Stimulated activated CD4-positive, alpha-beta T cell treated with anti-CD3 and anti-CD28 coated beads, Interleukin-2, amount 100 ng/mL, for 4 hours (primary cell): ENCODE data around the gene NUP133.
"Not testable (repeated sequence)": the region's sequence is repeated elsewhere in the genome, so short reads cannot be mapped to it uniquely, and the experiment has no call there.

Experiments used
- DNase-seq: peaks from one replicate; pipeline ENCODE4 v3.0.0-alpha.2; 2020; ENCODE audit warnings: low read depth

NUP133 gene

GRCh38 chr1:229508823-229509337 lies 739 bp upstream of the NUP133 start:
- no peak for DNase-seq

- DNase-seq = no peak
Measured at GRCh38 chr1:229507502-229507901, 639 bp downstream of the NUP133 start.

DNA sequence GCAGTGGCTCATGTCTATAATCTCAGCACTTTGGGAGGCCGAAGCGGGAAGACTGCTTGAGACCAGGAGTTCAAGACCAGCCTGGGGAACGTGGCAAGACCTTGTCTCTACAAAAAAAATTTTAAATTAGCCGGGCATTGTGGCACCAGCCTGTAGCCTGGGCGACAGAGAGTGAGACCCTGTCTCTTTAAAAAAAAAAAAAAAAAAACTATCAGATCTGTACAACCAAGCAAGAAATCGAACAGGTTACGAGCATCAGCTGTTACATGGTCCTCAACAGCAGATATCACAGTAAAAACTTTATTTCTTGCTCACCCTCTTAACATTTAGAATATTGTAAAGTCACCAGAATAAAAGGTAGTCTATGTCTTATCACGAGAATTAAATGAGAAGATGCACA lies 1.5 kb downstream of the NUP133 start:
- no peak for DNase-seq

DNA sequence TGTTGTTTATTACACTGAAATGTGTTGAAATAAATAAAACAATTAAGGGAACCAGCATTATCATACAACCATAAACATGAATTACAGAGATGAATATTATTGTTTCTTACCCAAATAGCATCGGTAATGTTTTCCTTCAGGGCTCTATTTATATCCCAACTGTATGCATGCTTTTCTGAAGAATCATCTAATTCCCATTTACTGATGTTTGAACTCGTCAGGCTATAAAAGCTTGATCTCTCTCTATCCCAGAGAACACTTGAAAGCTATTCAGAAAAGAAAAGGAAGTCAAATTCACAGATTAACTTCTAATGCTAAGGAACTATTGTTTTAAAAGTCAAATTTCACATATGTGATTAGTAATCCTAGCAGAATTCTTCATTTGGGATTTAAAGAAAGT lies 12.4 kb downstream of the NUP133 start:
- no peak for DNase-seq

DNA sequence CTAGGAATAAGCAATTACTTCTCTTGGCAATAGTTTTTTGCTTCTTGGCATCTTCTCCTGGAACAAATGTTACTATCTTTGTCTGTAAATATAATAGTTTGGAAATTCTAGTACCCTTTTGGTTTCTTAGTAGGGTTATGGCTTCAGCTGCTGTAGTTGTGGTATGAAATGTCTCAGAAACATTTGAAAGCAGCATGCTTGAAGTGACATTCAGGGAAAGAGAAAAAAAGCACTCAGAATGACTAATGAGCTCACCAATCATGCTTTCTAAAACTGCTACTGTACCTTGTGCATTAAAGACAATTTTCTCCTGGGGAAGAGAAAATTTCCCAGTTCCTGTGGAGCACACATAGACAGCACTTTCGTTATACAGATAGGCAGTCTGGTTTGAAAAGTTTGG lies 21.0 kb downstream of the NUP133 start:
- no peak for DNase-seq

- no peak for DNase-seq
Measured at GRCh38 chr1:229485318-229485717, 22.8 kb downstream of the NUP133 start.

GRCh38 chr1:229482511-229482910 lies 25.6 kb downstream of the NUP133 start:
- DNase-seq = no peak

DNA sequence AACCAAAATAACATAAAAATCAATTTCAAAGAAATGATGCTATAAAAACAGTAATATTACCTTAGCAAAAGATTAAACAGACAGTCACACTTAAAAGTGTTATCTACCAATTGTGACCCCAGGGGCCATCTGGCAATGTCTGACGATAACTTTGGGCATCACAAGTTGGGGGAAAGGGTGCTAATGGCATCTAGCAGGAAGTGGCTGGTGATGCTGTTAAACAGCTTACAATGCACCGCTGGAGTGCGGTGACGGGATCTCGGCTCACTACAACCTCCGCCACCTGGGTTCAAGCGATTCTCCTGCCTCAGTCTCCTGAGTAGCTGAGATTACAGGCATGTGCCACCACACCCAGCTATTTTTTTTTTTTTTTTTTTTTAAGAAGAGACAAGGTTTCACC lies 27.6 kb downstream of the NUP133 start:
- DNase-seq = no peak

DNA sequence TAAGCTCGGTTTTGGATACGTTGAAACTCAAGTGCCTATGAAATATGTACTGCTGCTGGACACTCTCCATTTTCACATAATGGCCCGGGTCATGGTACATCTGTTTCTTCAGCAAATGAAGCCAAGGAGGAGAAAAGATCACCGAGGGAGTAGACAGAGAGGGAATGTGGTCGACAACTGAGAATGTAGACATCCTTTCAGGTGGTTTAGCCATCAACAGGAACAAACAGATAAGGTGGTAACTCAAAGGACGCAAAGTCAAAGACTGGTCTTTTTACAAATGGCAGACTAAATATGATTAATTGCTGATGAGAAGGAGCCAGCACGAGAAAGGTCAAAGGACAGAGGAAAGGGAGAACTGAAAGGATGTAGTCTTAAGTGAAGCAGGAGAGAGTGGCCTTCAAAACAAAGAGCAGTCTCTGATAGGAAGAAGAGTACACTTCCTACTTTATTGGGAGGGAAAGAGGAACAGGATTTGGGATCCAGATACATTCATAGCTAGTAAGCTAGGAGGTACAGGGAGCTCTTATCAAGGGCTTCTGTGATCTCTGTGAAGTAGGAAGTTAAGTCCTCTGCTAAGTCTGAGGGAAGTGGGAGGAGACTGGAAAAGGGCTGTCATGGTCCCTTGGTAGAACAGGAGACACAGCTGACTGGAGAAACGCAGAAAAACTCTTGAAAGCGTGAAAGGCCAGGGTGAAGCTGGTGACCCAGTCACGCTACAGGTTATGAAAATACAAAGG lies 28.3 kb downstream of the NUP133 start:
- DNase-seq = no peak

DNA sequence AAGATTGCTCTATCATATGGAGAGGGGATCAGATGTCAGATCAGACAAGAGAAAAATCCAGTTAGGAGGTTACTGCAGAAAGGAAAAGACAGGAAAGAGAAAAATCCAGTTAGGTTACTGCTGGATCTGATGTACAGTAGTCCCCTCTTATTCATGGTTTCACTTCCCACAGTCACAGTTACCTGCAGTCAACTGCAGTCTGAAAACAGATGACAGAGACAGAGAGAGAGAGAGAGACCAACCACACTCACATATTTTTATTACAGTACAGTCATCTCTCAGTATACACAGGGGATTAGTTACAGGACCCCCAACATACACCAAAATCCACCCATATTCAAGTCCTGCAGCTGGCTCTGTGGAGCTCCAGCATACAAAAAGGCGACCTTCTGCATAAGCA lies 29.3 kb downstream of the NUP133 start:
- DNase-seq = no peak

DNA sequence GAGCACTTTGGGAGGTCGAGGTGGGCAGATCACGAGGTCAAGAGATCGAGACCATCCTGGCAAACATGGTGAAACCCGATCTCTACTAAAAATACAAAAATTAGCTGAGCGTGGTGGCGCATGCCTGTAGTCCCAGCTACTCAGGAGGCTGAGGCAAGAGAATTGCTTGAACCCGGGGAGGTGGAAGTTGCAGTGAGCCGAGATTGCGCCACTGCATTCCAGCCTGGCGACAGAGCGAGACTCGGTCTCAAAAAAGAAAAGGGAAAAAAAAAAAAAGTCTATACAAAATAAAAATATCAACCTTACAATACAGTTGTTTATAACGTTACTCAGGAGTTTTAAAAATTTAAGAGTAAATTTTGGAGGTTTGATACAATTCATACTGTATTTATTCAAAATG lies 32.3 kb downstream of the NUP133 start:
- DNase-seq = not testable (repeated sequence)

DNA sequence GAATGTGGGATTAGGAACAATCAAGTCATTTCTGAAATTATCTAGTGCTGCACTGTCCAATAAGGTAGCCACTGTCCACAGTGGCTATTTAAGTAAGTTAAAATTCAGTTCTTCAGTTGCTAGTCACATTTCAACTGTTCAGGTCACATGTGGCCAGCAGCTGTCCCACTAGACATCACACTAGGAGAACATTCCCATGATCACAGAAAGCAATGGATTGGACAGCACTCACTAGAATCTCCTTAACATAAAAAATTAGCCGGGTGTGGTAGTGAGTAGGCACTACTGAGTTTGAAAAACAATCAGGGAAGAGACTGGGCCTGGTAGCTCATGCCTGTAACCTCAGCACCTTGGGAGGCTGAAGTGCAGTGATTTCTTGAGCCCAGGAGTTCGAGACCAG lies 33.6 kb downstream of the NUP133 start:
- no peak for DNase-seq

DNA sequence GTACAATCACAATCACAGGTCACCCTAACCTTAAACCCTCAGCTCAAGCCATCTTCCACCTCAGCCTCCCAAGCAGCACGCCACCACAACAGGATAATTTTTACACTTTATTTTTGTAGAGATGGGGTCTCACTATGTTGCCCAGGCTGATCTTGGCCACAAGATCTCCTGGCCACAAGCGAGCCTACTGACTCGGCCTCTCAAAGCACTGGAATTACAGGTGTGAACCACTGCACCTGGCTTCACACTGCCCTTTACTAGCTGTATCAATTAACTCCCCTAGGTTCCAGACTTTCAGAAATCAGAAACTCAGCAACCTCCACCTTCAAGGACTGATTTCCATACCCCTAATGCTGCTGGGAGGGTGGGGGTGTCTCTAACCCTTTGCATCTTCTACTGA lies 37.0 kb downstream of the NUP133 start:
- no peak for DNase-seq

- DNase-seq = no peak
Measured at GRCh38 chr1:229470406-229471043, 37.6 kb downstream of the NUP133 start.

- DNase-seq = no peak
Measured at GRCh38 chr1:229466887-229467286, 41.3 kb downstream of the NUP133 start.

DNA sequence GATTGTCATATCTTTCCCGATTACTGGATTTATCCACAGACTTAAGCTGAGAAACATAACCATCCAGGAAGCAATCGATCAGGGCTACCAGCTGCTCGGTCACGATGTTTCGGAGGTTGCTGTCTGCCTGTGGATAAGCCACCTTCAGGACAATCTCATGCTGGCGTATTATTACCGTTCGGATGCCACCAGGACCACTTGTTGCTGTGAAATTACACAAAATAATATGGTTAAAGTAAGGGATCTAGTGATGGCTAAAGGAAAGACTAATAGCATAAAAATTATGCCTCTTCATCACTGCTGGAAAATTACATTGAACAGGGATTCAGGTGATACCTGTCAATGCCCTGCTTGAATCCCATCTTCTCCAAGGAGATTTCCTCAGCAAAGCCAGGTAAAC lies 43.5 kb downstream of the NUP133 start:
- DNase-seq = no peak

- no peak for DNase-seq
Measured at GRCh38 chr1:229461032-229461668, 47.0 kb downstream of the NUP133 start.

GRCh38 chr1:229459815-229460214 lies 48.3 kb downstream of the NUP133 start:
- DNase-seq = no peak

DNA sequence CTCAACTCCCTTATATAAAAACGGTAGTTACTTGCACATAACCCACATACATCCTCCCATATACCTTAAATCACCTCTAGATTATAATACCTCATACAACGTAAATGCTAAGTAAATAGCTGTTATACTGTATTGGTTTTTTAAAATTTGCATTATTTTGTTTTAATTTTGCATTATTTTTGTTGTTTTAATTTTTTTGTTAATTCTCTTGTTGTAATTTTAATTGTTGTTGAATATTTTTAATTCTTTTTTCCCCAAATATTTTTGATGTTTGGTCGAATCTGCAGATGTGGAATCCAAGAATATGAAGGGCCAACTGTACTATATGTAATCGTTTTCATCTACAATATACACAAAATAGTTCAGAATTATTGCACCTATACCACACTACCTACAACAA lies 50.7 kb downstream of the NUP133 start:
- DNase-seq = no peak

DNA sequence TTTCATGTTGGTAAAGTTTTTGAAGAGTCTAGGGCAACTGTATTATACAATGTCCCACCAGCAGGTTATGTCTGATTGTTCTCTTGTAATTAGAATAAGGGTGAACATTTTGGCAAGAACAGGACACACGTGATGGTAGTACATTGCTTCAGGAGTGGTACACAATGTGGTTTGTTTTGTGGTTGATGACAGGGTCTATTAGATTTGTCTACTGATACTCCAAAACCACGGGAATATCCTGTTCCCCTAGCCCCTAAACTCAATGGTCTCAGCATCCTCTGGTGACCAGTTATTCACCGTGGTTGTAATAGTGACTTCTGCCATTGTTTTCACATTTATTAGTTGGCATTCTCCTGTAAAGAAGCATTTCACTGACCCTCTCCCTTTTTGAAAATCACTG lies 52.1 kb downstream of the NUP133 start:
- no peak for DNase-seq

DNA sequence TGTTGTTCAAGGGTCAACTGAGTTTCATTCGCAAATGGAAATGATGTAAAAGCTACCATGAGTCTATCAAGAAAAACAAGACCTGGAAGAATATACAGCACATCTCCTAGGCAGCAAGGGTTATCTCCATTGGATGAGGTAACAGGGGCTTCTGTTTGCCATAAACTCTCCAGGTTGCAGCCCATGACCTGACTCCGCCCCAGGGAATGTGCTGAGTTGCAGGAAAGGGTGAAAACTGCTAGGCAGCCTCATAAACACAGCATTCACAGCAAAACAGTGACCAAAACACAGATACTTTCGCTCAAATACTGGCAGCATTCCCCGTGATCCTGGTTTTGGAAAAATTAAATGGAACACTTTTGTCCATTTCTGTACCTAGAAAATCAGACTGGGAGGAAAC lies 54.1 kb downstream of the NUP133 start:
- no peak for DNase-seq

DNA sequence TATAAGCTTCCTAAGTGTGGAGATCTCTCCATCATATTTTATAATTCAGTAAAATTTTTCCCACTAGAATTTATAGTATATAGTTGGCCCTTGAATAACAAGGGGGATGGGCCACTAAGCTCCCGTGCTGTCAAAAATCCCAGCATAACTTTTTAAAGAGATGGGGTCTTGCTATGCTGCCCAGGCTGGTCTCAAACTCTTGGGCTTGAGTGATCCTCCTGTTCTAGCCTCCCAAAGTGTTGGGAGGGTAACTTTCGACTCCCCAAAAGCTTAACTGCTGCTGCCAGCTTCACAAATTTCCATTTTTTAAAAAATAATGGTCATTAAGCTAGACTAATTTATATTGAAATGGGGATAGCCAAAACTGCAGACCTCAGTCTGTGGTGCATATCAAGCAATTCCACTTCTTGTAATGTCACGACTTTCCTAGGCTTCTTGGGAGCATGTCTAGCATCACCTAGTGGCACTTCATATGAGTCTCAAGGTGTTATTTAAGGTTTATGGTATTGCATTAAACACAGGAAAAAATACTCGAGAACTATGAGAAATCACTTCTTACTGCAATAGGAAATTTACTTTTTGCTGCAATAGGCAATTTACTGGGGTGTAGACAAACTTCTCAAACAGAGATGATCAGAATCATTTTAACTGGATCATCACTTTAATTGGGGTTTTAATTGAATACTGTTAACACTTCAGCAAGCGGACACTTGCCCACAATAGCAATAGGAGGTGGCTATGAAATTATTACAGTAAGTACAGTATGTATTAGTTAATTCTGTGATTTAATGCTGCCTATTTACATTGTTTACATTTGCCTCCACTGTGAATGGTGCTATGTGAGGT lies 55.0 kb downstream of the NUP133 start:
- no peak for DNase-seq
